GM18499 (cell line): ENCODE results near the gene WSB1.

Experiments used
- ATAC-seq: cut with Tn5 transposase; IDR thresholded peaks from one replicate; pipeline ENCODE4 v1.9.1; 2021; ENCODE audit warnings: moderate number of reproducible peaks; ENCODE audit not compliant: insufficient read depth, unreplicated experiment

Gene WSB1

GRCh38 chr17:27332485-27333409 lies 38.8 kb downstream of the WSB1 start:
- ATAC-seq: peak; percentile 72

- no peak for ATAC-seq
Measured at GRCh38 chr17:27333410-27333980, 39.6 kb downstream of the WSB1 start.

GRCh38 chr17:27336184-27336583 lies 42.3 kb downstream of the WSB1 start:
- no peak for ATAC-seq

GRCh38 chr17:27338536-27338985 lies 44.6 kb downstream of the WSB1 start:
- no peak for ATAC-seq

GRCh38 chr17:27339198-27339835 lies 45.4 kb downstream of the WSB1 start:
- ATAC-seq: no peak

GRCh38 chr17:27339836-27340550 lies 46.1 kb downstream of the WSB1 start:
- no peak for ATAC-seq

GRCh38 chr17:27340575-27340974 lies 46.7 kb downstream of the WSB1 start:
- no peak for ATAC-seq

GRCh38 chr17:27341041-27341471 lies 47.1 kb downstream of the WSB1 start:
- no peak for ATAC-seq

GRCh38 chr17:27342059-27342458 lies 48.1 kb downstream of the WSB1 start:
- ATAC-seq: no peak

GRCh38 chr17:27343294-27343693 lies 49.4 kb downstream of the WSB1 start:
- no peak for ATAC-seq

GRCh38 chr17:27343977-27344607 lies 50.2 kb downstream of the WSB1 start:
- no peak for ATAC-seq

- no peak for ATAC-seq
Measured at GRCh38 chr17:27345141-27345904, 51.4 kb downstream of the WSB1 start.

- no peak for ATAC-seq
Measured at GRCh38 chr17:27346228-27346899, 52.5 kb downstream of the WSB1 start.

GRCh38 chr17:27348196-27348595 lies 54.3 kb downstream of the WSB1 start:
- no peak for ATAC-seq

- no peak for ATAC-seq
Measured at GRCh38 chr17:27349540-27350021, 55.7 kb downstream of the WSB1 start.

- no peak for ATAC-seq
Measured at GRCh38 chr17:27351759-27352158, 57.8 kb downstream of the WSB1 start.

- ATAC-seq: no peak
Measured at GRCh38 chr17:27352448-27353032, 58.6 kb downstream of the WSB1 start.

GRCh38 chr17:27353033-27353460 lies 59.1 kb downstream of the WSB1 start:
- no peak for ATAC-seq
